ENCODE measurements around the gene PEX5L. TPM values are rescaled to one million over a fixed set of nuclear protein-coding genes. Genes with fewer than 3 reads are reported as not detected.
A peak's percentile ranks its signal among the peaks of the same experiment; 100 is the strongest.

Gene PEX5L
- total RNA-seq, 2 donors from 2014 or later, result 0.07 to 0.90 TPM

- H3K36me3 ChIP-seq, result no peaks in the 10 kb centered on the region
- no peaks in the 10 kb centered on the region for H3K4me1 ChIP-seq
- no peaks in the 10 kb centered on the region for H3K9me3 ChIP-seq
- no peaks in the 10 kb centered on the region for H3K27me3 ChIP-seq
- no peak overlapping the region for H3K4me3 ChIP-seq
- no peak for TF ChIP-seq CTCF (IDR thresholded peaks at IDR 0.05)
- no peak overlapping the region for H3K27ac ChIP-seq
- no peak for DNase-seq (ENCODE audit: low spot score)
Measured at GRCh38 chr3:179948740-179949139, 88.0 kb downstream of the PEX5L start.

- Histone ChIP-seq H3K4me1 (peaks cover 0 to 5% of the 10 kb centered on the region in 2 donors), H3K27ac (no peak overlapping the region), H3K27me3 (no peaks in the 10 kb centered on the region), H3K4me3 (no peak overlapping the region), H3K9me3 (no peaks in the 10 kb centered on the region), H3K36me3 (no peaks in the 10 kb centered on the region)
- no peak for TF ChIP-seq CTCF (IDR thresholded peaks at IDR 0.05)
- no peak for DNase-seq (ENCODE audit: low spot score)
Measured at GRCh38 chr3:179945569-179945968, 91.2 kb downstream of the PEX5L start.

- peaks cover 0 to 5% of the 10 kb centered on the region in 2 donors for H3K4me1 ChIP-seq
- H3K9me3 ChIP-seq, result no peaks in the 10 kb centered on the region
- no peak overlapping the region for H3K27ac ChIP-seq
- no peaks in the 10 kb centered on the region for H3K27me3 ChIP-seq
- no peaks in the 10 kb centered on the region for H3K36me3 ChIP-seq
- no peak for TF ChIP-seq CTCF (IDR thresholded peaks at IDR 0.05)
- DNase-seq (ENCODE audit: low spot score), result no peak
- H3K4me3 ChIP-seq, result no peak overlapping the region
Measured at GRCh38 chr3:179943117-179943880, 93.4 kb downstream of the PEX5L start.

- no peak for TF ChIP-seq CTCF (IDR thresholded peaks at IDR 0.05)
- DNase-seq (ENCODE audit: low spot score), result no peak
Measured at GRCh38 chr3:179942553-179943075, 94.1 kb downstream of the PEX5L start.

GRCh38 chr3:179935710-179936109, 101.0 kb downstream of the PEX5L start:
- no peaks in the 10 kb centered on the region for H3K27me3 ChIP-seq
- no peak for DNase-seq (ENCODE audit: low spot score)
- no peak overlapping the region for H3K4me3 ChIP-seq
- no peak for TF ChIP-seq CTCF (IDR thresholded peaks at IDR 0.05)
- no peaks in the 10 kb centered on the region for H3K36me3 ChIP-seq
- H3K27ac ChIP-seq, result no peak overlapping the region
- no peaks in the 10 kb centered on the region for H3K9me3 ChIP-seq
- no peaks in the 10 kb centered on the region for H3K4me1 ChIP-seq

More at GRCh38 chr3:179942553-179943075, 94.1 kb downstream of the PEX5L start:
- H3K4me1 ChIP-seq, result peaks cover 0 to 5% of the 10 kb centered on the region in 2 donors
- no peaks in the 10 kb centered on the region for H3K36me3 ChIP-seq
- H3K27me3 ChIP-seq, result no peaks in the 10 kb centered on the region
- no peak overlapping the region for H3K27ac ChIP-seq
- H3K9me3 ChIP-seq, result no peaks in the 10 kb centered on the region
- peak overlapping the region in 1 of 2 donors; percentile 37 for H3K4me3 ChIP-seq
